Panc1 (cell line): ENCODE results near the gene TBX19. TPM values are rescaled to one million over a fixed set of nuclear protein-coding genes. Genes with fewer than 3 reads are reported as not detected.

ENCODE experiments used
- ATAC-seq: fragments of 200-7000 bp; cut with Tn5 transposase; 2 replicates; pipeline ENCODE4 v1.9.1; 2020; ENCODE audit warnings: mild to moderate bottlenecking, moderate library complexity
- BruUV-seq: library from RNA; stranded (reverse); fragments of 400-500 nt; replicated peaks from 2 replicates; lab custom pipeline; 2021; lab: Mats Ljungman, UMichigan
- CTCF ChIA-PET: fragments of 300-600 bp; sonication (Branson Sonifier 250); formaldehyde crosslinking; loops from one replicate; lab custom pipeline; 2022; ENCODE audit warnings: antibody characterized with exemption; lab: Charles Lee
- POLR2A ChIA-PET: fragments of 300-600 bp; sonication (Branson Sonifier 250); formaldehyde crosslinking; loops from one replicate; lab custom pipeline; 2022; ENCODE audit warnings: antibody characterized with exemption; lab: Charles Lee
- DNase-seq: peaks from one replicate; pipeline ENCODE4 v3.0.0-alpha.2; 2010; ENCODE audit warnings: low read depth, low spot score
- H3K27ac ChIP-seq: 2 replicates; pipeline ENCODE4 v1.5.1; 2011; ENCODE audit warnings: mild to moderate bottlenecking, low read length, inconsistent platforms
- H3K27me3 ChIP-seq: fragments of 200-500 bp; sonication (Bioruptor generic); 2 replicates; pipeline ENCODE4 v1.6.0; 2014; ENCODE audit warnings: low read length, inconsistent platforms; ENCODE audit not compliant: control insufficient read depth, insufficient read depth
- H3K36me3 ChIP-seq: fragments of 200-500 bp; sonication (Bioruptor generic); 2 replicates; pipeline ENCODE4 v1.5.1; 2014; ENCODE audit warnings: inconsistent platforms, mild to moderate bottlenecking, low read length, moderate library complexity; ENCODE audit not compliant: control insufficient read depth, insufficient read depth
- H3K4me1 ChIP-seq: 2 replicates; pipeline ENCODE4 v1.5.1; 2011; ENCODE audit warnings: inconsistent platforms, mild to moderate bottlenecking, low read length, moderate library complexity; ENCODE audit not compliant: control insufficient read depth, insufficient read depth
- H3K4me3 ChIP-seq, 2 experiments: 2 replicates each; pipeline ENCODE4 v1.5.1; 2011 to 2012; ENCODE audit warnings: low read depth in 2 of 2, low read length in 2 of 2, mild to moderate bottlenecking in 2 of 2, inconsistent platforms in 1 of 2, moderate library complexity in 1 of 2
- H3K9me3 ChIP-seq: fragments of 200-500 bp; sonication (Bioruptor generic); 2 replicates; pipeline ENCODE4 v1.5.1; 2014; ENCODE audit warnings: low read depth, mild to moderate bottlenecking, inconsistent platforms, low read length, moderate library complexity; ENCODE audit not compliant: control insufficient read depth, insufficient read depth
- POLR2AphosphoS5 ChIP-seq: IDR thresholded peaks from 2 replicates; pipeline ENCODE4 v1.6.1; 2012; ENCODE audit warnings: mild to moderate bottlenecking, low read depth, low read length, moderate library complexity
- SIN3A ChIP-seq: IDR thresholded peaks from 2 replicates; pipeline ENCODE4 v1.6.1; 2012; ENCODE audit warnings: low read depth, mild to moderate bottlenecking, low read length, moderate library complexity, borderline replicate concordance; ENCODE audit not compliant: insufficient read depth
- TCF7L2 ChIP-seq: IDR thresholded peaks from 2 replicates; pipeline ENCODE4 v1.6.1; 2011; ENCODE audit warnings: mild to moderate bottlenecking, low read depth, low read length, inconsistent platforms
- in situ Hi-C: cut with HindIII; loops from 2 replicates; pipeline ENCODE4 v1.10.0; 2016; ENCODE audit warnings: low sequenced_read_pairs, low pct_unique_long_range_greater_than_20kb
- intact Hi-C: fragments of 100-400 bp; cut with micrococcal nuclease; formaldehyde crosslinking; loops from one replicate; pipeline ENCODE4 v1.10.0; 2022; ENCODE audit not compliant: unreplicated experiment
- total RNA-seq: library from RNA; stranded (reverse); gene quantifications from one replicate; pipeline ENCODE4 v1.2.1, GENCODE V29; 2021; ENCODE audit not compliant: unreplicated experiment
- TF ChIP-seq, protein P1 (sequence below), 2 experiments: IDR thresholded peaks; 2 replicates each; pipeline ENCODE4 v1.6.1; 2011 to 2012; ENCODE audit warnings: low read depth in 2 of 2, control low read depth in 1 of 2, low read length in 1 of 2, mild to moderate bottlenecking in 1 of 2, moderate library complexity in 1 of 2; ENCODE audit not compliant: insufficient read depth in 1 of 2
- TF ChIP-seq, protein P2 (sequence below): fragments of 450-650 bp; IDR thresholded peaks from 2 replicates; pipeline ENCODE4 v1.5.1; 2017; ENCODE audit warnings: mild to moderate bottlenecking

Gene TBX19
- total RNA-seq, 1 experiment from 2014 or later: 2.2 TPM

DNA sequence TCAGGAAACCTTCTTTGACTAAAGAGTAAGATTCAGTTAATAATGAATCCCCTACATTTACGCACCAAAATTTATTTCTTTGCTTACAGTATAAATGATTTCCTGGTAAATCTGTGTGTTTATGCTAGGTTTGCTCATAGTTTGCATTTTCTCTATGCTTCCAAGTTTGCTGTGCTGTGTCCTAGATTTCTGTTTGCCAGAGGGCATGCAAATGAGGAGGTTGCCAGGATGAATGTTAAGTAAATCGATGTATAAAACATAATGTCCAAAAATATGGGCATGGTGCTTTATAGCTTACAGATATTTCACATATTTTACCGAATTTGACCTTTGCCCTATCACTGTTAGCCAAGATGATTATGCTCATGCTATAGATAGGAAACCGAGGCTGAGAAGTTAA is 63.8 kb downstream of the TBX19 start:
- ATAC-seq (no peak), DNase-seq (no peak)
- ChIA-PET POLR2A (no interaction called here), CTCF (no interaction called here)
- Histone ChIP-seq H3K27ac (no peak overlapping the region), H3K36me3 (no peaks in the 10 kb centered on the region), H3K4me3 (no peak overlapping the region), H3K4me1 (peaks cover 2% of the 10 kb centered on the region; the same call in 1 of the 2 replicates), H3K27me3 (peaks cover 3% of the 10 kb centered on the region; the same call in 1 of the 2 replicates), H3K9me3 (no peaks in the 10 kb centered on the region)
- no peak for TF ChIP-seq TCF7L2
- no TSS peak for BruUV-seq
- in situ Hi-C loops (no loop called here), intact Hi-C loops (loop anchor here (5.0 kb wide), 3 partner anchors 93 to 1003 kb away; no protein-coding TSS in a partner anchor)

DNA sequence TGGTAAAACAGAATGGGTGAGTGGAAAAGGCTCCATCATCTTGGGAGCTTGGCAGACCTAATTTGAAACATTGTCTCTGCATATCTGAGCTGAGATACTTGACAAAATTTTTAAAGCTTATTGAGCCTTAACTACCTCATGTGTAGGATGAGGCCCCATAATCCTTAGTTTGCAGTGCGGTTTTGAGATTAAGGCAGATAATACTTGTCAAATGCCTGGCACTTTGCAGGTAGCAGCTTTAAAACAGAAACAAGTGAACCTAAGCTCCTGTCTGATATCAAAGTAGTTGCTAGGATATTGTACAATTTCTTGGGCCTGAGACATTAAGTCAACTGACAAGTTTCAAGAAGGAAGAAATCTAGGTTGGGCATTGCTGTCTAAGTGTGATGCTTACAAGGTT is 65.3 kb downstream of the TBX19 start:
- in situ Hi-C loops: no loop called here

DNA sequence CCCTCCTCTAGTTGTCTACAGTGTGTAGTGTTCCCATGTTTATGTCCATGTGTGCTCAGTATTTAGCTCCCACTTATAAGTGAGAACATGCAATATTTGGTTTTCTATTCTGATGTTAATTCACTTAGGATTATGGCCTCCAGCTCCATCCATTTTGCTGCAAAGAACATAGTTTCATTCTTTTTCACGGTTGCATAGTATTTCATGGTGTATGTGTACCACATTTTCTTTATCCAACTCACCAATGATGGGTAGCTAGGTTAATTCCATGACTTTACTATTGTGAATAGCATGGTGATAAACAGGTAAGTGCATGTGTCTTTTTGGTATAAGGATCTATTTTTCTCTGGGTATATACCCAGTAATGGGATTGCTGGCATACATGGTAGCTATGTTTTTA is 67.0 kb downstream of the TBX19 start:
- Histone ChIP-seq H3K4me1 (no peaks in the 10 kb centered on the region), H3K9me3 (no peaks in the 10 kb centered on the region), H3K36me3 (no peaks in the 10 kb centered on the region), H3K4me3 (no peak overlapping the region), H3K27ac (no peak overlapping the region), H3K27me3 (no peaks in the 10 kb centered on the region)
- intact Hi-C loops: no loop called here
- no peak for ATAC-seq
- BruUV-seq: no TSS peak
- CTCF ChIA-PET: no interaction called here
- POLR2A ChIA-PET: interaction anchor here (0.8 kb wide), 1 partner anchor 97 kb away, joined by 3 read pairs; no protein-coding TSS in a partner anchor
- no peak for TF ChIP-seq SIN3A
- TF ChIP-seq, protein P1, sequence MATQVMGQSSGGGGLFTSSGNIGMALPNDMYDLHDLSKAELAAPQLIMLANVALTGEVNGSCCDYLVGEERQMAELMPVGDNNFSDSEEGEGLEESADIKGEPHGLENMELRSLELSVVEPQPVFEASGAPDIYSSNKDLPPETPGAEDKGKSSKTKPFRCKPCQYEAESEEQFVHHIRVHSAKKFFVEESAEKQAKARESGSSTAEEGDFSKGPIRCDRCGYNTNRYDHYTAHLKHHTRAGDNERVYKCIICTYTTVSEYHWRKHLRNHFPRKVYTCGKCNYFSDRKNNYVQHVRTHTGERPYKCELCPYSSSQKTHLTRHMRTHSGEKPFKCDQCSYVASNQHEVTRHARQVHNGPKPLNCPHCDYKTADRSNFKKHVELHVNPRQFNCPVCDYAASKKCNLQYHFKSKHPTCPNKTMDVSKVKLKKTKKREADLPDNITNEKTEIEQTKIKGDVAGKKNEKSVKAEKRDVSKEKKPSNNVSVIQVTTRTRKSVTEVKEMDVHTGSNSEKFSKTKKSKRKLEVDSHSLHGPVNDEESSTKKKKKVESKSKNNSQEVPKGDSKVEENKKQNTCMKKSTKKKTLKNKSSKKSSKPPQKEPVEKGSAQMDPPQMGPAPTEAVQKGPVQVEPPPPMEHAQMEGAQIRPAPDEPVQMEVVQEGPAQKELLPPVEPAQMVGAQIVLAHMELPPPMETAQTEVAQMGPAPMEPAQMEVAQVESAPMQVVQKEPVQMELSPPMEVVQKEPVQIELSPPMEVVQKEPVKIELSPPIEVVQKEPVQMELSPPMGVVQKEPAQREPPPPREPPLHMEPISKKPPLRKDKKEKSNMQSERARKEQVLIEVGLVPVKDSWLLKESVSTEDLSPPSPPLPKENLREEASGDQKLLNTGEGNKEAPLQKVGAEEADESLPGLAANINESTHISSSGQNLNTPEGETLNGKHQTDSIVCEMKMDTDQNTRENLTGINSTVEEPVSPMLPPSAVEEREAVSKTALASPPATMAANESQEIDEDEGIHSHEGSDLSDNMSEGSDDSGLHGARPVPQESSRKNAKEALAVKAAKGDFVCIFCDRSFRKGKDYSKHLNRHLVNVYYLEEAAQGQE (IDR thresholded peaks at IDR 0.05; ENCODE audit: insufficient read depth in 1 of 2, low read depth in 2 of 2, low read length in 1 of 2): no peak
- DNase-seq: no peak
- in situ Hi-C loops: no loop called here

More for the DNA sequence above, 65.3 kb downstream of the TBX19 start:
- TF ChIP-seq POLR2AphosphoS5 (no peak), SIN3A (no peak), TCF7L2 (no peak)
- TF ChIP-seq, protein P2, sequence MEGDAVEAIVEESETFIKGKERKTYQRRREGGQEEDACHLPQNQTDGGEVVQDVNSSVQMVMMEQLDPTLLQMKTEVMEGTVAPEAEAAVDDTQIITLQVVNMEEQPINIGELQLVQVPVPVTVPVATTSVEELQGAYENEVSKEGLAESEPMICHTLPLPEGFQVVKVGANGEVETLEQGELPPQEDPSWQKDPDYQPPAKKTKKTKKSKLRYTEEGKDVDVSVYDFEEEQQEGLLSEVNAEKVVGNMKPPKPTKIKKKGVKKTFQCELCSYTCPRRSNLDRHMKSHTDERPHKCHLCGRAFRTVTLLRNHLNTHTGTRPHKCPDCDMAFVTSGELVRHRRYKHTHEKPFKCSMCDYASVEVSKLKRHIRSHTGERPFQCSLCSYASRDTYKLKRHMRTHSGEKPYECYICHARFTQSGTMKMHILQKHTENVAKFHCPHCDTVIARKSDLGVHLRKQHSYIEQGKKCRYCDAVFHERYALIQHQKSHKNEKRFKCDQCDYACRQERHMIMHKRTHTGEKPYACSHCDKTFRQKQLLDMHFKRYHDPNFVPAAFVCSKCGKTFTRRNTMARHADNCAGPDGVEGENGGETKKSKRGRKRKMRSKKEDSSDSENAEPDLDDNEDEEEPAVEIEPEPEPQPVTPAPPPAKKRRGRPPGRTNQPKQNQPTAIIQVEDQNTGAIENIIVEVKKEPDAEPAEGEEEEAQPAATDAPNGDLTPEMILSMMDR: no peak
- TF ChIP-seq, protein P1 (IDR thresholded peaks at IDR 0.05; ENCODE audit: insufficient read depth in 1 of 2, low read depth in 2 of 2, low read length in 1 of 2): no peak
- intact Hi-C loops: no loop called here
- ChIA-PET POLR2A (no interaction called here), CTCF (no interaction called here)
- Histone ChIP-seq H3K4me3 (no peak overlapping the region), H3K27ac (no peak overlapping the region), H3K27me3 (peaks cover 3% of the 10 kb centered on the region; the same call in 1 of the 2 replicates), H3K9me3 (no peaks in the 10 kb centered on the region), H3K4me1 (peaks cover 2% of the 10 kb centered on the region; the same call in 1 of the 2 replicates), H3K36me3 (no peaks in the 10 kb centered on the region)
- no peak for DNase-seq
- no peak for ATAC-seq
- no TSS peak for BruUV-seq
